Caco-2 (cell line): ENCODE results near the gene SPEG. TPM values are rescaled to one million over a fixed set of nuclear protein-coding genes. Genes with fewer than 3 reads are reported as not detected.

Experiments used
- BruUV-seq: library from RNA; stranded (reverse); fragments of 400-500 nt; replicated peaks from 2 replicates; lab custom pipeline; 2021; lab: Mats Ljungman, UMichigan
- CTCF ChIA-PET: fragments of 300-600 bp; sonication (Branson Sonifier 250); formaldehyde crosslinking; loops from one replicate; lab custom pipeline; 2022; ENCODE audit warnings: antibody characterized with exemption; lab: Charles Lee
- POLR2A ChIA-PET: fragments of 300-600 bp; sonication (Branson Sonifier 250); formaldehyde crosslinking; loops from one replicate; lab custom pipeline; 2022; ENCODE audit warnings: antibody characterized with exemption; lab: Charles Lee
- DNase-seq, 2 experiments: peaks; one replicate each; pipeline versions ENCODE4 v3.0.0 to v3.0.0-alpha.2; 2020 to 2022
- H3K27me3 ChIP-seq: replicated peaks from 2 replicates; pipeline ENCODE4 v1.6.0; 2011; ENCODE audit warnings: low read length; ENCODE audit not compliant: control insufficient read depth, insufficient read depth
- H3K36me3 ChIP-seq: 2 replicates; pipeline ENCODE4 v1.5.1; 2011; ENCODE audit warnings: low read length; ENCODE audit not compliant: control insufficient read depth, insufficient read depth
- H3K4me1 ChIP-seq: fragments of 250-450 bp; sonication (Bioruptor Pico); 2 replicates; pipeline ENCODE4 v1.5.1; 2020; ENCODE audit warnings: mild to moderate bottlenecking
- H3K4me3 ChIP-seq: 2 replicates; pipeline ENCODE4 v1.5.1; 2011; ENCODE audit warnings: low read depth, mild to moderate bottlenecking, control low read depth, low read length
- H3K9me3 ChIP-seq: fragments of 250-450 bp; sonication (Bioruptor Pico); 2 replicates; pipeline ENCODE4 v1.5.1; 2020; ENCODE audit warnings: mild to moderate bottlenecking, moderate library complexity
- H3K27ac Mint-ChIP-seq: one replicate; pipeline ENCODE4 v1.8.0; 2022; ENCODE audit warnings: mixed read lengths; ENCODE audit not compliant: unreplicated experiment
- H3K27me3 Mint-ChIP-seq: one replicate; pipeline ENCODE4 v1.8.0; 2022; ENCODE audit warnings: mixed read lengths; ENCODE audit not compliant: insufficient read depth, unreplicated experiment
- H3K36me3 Mint-ChIP-seq: one replicate; pipeline ENCODE4 v1.8.0; 2022; ENCODE audit warnings: mild to moderate bottlenecking, mixed read lengths; ENCODE audit not compliant: insufficient read depth, unreplicated experiment
- H3K4me1 Mint-ChIP-seq: one replicate; pipeline ENCODE4 v1.8.0; 2022; ENCODE audit warnings: low read depth, mixed read lengths; ENCODE audit not compliant: unreplicated experiment
- H3K4me3 Mint-ChIP-seq: one replicate; pipeline ENCODE4 v1.8.0; 2022; ENCODE audit warnings: mild to moderate bottlenecking, moderate library complexity, mixed read lengths; ENCODE audit not compliant: unreplicated experiment
- H3K9me3 Mint-ChIP-seq: one replicate; pipeline ENCODE4 v1.8.0; 2022; ENCODE audit warnings: mixed read lengths; ENCODE audit not compliant: unreplicated experiment
- intact Hi-C: fragments of 100-400 bp; cut with micrococcal nuclease; formaldehyde crosslinking; loops from one replicate; pipeline ENCODE4 v1.10.0; 2022; ENCODE audit not compliant: unreplicated experiment
- total RNA-seq: library from RNA; stranded (reverse); gene quantifications from 2 replicates; pipeline ENCODE4 v1.2.3, GENCODE V29; 2022
- TF ChIP-seq, protein P1 (sequence below), 2 experiments: fragments of 200-600 bp in 1 of 2; IDR thresholded peaks; 1 replicate in 1 of 2; 2 replicates in 1 of 2; pipeline versions ENCODE4 v1.5.1 to v1.8.0; 2011 to 2022; ENCODE audit warnings: antibody characterized with exemption in 1 of 2, control low read depth in 1 of 2, inconsistent platforms in 1 of 2, low read depth in 1 of 2, low read length in 1 of 2, mild to moderate bottlenecking in 1 of 2, moderate library complexity in 1 of 2; ENCODE audit not compliant: insufficient read depth in 1 of 2, severe bottlenecking in 1 of 2, unreplicated experiment in 1 of 2

The SPEG gene
- total RNA-seq, 1 experiment from 2014 or later = 18.6 TPM

DNA sequence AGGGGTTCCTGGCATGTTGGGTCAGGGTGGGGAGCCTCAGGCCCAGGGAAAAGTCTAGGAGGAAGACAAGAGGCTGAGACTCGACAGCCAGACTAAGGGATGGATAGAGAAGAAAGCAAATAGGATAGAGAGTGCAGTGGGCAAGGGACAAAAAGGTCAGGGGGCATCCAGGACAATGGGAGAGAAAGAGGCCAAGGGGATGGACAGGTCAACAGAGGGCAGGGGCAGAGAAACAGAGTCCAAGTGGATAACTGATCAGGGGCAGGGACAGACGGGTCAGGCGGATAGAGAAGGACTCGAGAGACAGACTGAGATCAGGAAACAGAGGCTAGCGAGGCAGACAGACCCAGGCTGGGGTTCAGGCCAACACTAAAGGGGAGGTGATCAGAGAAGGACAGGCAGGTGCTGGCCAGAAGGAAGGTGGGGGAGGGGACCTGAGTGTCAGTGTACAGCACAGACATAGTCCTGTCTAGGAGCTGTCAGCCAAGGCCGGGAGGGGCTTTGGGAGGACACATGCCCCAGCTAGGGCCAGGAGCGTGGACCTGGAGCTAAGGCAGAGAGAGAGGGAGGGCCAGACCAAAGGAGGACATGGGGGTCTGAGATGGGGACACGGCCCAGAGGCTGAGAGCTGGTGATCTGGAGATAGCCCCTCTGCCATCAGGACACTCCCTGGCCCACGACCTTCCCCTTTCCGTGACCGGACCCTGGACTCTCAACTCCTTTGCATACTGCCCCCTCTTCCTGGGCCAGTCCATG lies 91.9 kb downstream of the SPEG start:
- Mint-ChIP-seq H3K4me1 (peaks cover 29% of the 10 kb centered on the region), H3K27ac (no peak overlapping the region), H3K36me3 (no peaks in the 10 kb centered on the region), H3K27me3 (peaks cover 27% of the 10 kb centered on the region), H3K9me3 (no peaks in the 10 kb centered on the region), H3K4me3 (no peak overlapping the region)
- intact Hi-C loops = no loop called here
- H3K36me3 ChIP-seq = no peaks in the 10 kb centered on the region
- no TSS peak for BruUV-seq
- ChIA-PET CTCF (interaction anchor here (0.9 to 8.2 kb wide), 9 partner anchors 13 to 125 kb away, joined by 3 to 243 read pairs (median 4); partner anchors contain the start of gene GMPPA), POLR2A (no interaction called here)
- no peak for DNase-seq
- peaks cover 18% of the 10 kb centered on the region for H3K4me1 ChIP-seq
- H3K27me3 ChIP-seq = no peaks in the 10 kb centered on the region; the same call in 1 of the 2 replicates
- no peak overlapping the region for H3K4me3 ChIP-seq
- H3K9me3 ChIP-seq = no peaks in the 10 kb centered on the region
- TF ChIP-seq, protein P1, sequence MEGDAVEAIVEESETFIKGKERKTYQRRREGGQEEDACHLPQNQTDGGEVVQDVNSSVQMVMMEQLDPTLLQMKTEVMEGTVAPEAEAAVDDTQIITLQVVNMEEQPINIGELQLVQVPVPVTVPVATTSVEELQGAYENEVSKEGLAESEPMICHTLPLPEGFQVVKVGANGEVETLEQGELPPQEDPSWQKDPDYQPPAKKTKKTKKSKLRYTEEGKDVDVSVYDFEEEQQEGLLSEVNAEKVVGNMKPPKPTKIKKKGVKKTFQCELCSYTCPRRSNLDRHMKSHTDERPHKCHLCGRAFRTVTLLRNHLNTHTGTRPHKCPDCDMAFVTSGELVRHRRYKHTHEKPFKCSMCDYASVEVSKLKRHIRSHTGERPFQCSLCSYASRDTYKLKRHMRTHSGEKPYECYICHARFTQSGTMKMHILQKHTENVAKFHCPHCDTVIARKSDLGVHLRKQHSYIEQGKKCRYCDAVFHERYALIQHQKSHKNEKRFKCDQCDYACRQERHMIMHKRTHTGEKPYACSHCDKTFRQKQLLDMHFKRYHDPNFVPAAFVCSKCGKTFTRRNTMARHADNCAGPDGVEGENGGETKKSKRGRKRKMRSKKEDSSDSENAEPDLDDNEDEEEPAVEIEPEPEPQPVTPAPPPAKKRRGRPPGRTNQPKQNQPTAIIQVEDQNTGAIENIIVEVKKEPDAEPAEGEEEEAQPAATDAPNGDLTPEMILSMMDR (IDR thresholded peaks at IDR 0.05; ENCODE audit: insufficient read depth in 1 of 2, low read depth in 1 of 2, low read length in 1 of 2, severe bottlenecking in 1 of 2, unreplicated experiment in 1 of 2) = no peak

DNA sequence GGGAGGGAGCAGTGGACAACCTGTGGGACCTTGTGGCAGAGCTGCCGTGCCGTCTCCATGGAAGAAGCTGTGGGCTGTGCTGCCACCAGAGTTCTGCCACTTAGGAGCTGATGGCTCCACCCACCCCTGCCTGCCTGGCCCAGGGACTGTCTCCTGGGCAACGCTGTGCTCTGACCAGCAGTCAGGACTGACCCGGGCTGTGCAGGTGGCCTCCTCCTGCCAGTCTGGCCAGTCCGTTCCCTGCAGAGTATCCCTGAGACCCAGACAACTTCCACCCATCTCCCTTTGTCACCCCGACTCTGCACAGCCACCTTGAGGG lies 92.4 kb downstream of the SPEG start:
- H3K36me3 ChIP-seq = no peaks in the 10 kb centered on the region
- H3K4me1 Mint-ChIP-seq = peaks cover 24% of the 10 kb centered on the region
- H3K9me3 ChIP-seq = no peaks in the 10 kb centered on the region
- ChIA-PET CTCF (interaction anchor here (4.0 to 8.2 kb wide), 2 partner anchors 16 to 30 kb away, joined by 80 to 243 read pairs; partner anchors contain the start of gene GMPPA), POLR2A (interaction anchor here (1.0 kb wide), 1 partner anchor 28 kb away, joined by 3 read pairs; the partner anchor contains the start of gene GMPPA)
- H3K27me3 Mint-ChIP-seq = peaks cover 23% of the 10 kb centered on the region
- H3K9me3 Mint-ChIP-seq = no peaks in the 10 kb centered on the region
- H3K4me3 ChIP-seq = no peak overlapping the region
- TF ChIP-seq, protein P1 (IDR thresholded peaks at IDR 0.05; ENCODE audit: insufficient read depth in 1 of 2, low read depth in 1 of 2, low read length in 1 of 2, severe bottlenecking in 1 of 2, unreplicated experiment in 1 of 2) = no peak
- intact Hi-C loops = no loop called here
- no peak overlapping the region for H3K4me3 Mint-ChIP-seq
- H3K4me1 ChIP-seq = peaks cover 13% of the 10 kb centered on the region
- no TSS peak for BruUV-seq
- H3K36me3 Mint-ChIP-seq = no peaks in the 10 kb centered on the region
- no peaks in the 10 kb centered on the region; the same call in 1 of the 2 replicates for H3K27me3 ChIP-seq
- no peak for DNase-seq
- H3K27ac Mint-ChIP-seq = no peak overlapping the region

GRCh38 chr2:219527472-219527871 lies 92.8 kb downstream of the SPEG start:
- peaks cover 21% of the 10 kb centered on the region for H3K4me1 Mint-ChIP-seq
- Histone ChIP-seq H3K36me3 (no peaks in the 10 kb centered on the region), H3K27me3 (no peaks in the 10 kb centered on the region; the same call in 1 of the 2 replicates), H3K9me3 (no peaks in the 10 kb centered on the region), H3K4me3 (no peak overlapping the region), H3K4me1 (peaks cover 13% of the 10 kb centered on the region)
- no peak overlapping the region for H3K27ac Mint-ChIP-seq
- intact Hi-C loops = no loop called here
- H3K4me3 Mint-ChIP-seq = no peak overlapping the region
- peaks cover 22% of the 10 kb centered on the region for H3K27me3 Mint-ChIP-seq
- POLR2A ChIA-PET = interaction anchor here (1.0 to 1.1 kb wide), 2 partner anchors 17 to 29 kb away, joined by 3 read pairs; partner anchors contain the start of gene GMPPA
- no peaks in the 10 kb centered on the region for H3K9me3 Mint-ChIP-seq
- TF ChIP-seq, protein P1 (IDR thresholded peaks at IDR 0.05; ENCODE audit: insufficient read depth in 1 of 2, low read depth in 1 of 2, low read length in 1 of 2, severe bottlenecking in 1 of 2, unreplicated experiment in 1 of 2) = no peak
- CTCF ChIA-PET = interaction anchor here (4.0 to 8.2 kb wide), 2 partner anchors 17 to 30 kb away, joined by 80 to 243 read pairs; partner anchors contain the start of gene GMPPA
- no TSS peak for BruUV-seq
- H3K36me3 Mint-ChIP-seq = no peaks in the 10 kb centered on the region
- no peak for DNase-seq
